Neural progenitor cell (in vitro differentiated cells): ENCODE measurements around the gene B3GAT3. TPM values are rescaled to one million over a fixed set of nuclear protein-coding genes. Genes with fewer than 3 reads are reported as not detected.

Source experiments
- DNase-seq: peaks from one replicate; pipeline ENCODE4 v3.0.0-alpha.2; 2016; ENCODE audit warnings: low spot score
- H2AFZ ChIP-seq: fragments of 200-600 bp; sonication (generic); replicated peaks from 2 replicates; pipeline ENCODE4 v1.6.1; 2016; ENCODE audit warnings: antibody characterized with exemption
- H3F3A ChIP-seq: fragments of 200-600 bp; sonication (generic); 2 replicates; pipeline ENCODE4 v1.6.1; 2016; ENCODE audit warnings: antibody characterized with exemption, low read depth
- H3K27ac ChIP-seq: fragments of 200-600 bp; sonication (generic); 2 replicates; pipeline ENCODE4 v1.5.1; 2016; ENCODE audit warnings: mild to moderate bottlenecking
- H3K27me3 ChIP-seq: fragments of 200-600 bp; sonication (generic); 2 replicates; pipeline ENCODE4 v1.6.1; 2016; ENCODE audit warnings: mild to moderate bottlenecking, moderate library complexity
- H3K36me3 ChIP-seq: fragments of 200-600 bp; sonication (generic); 2 replicates; pipeline ENCODE4 v1.5.1; 2016
- H3K4me1 ChIP-seq: fragments of 200-600 bp; sonication (generic); 2 replicates; pipeline ENCODE4 v1.6.1; 2016; ENCODE audit warnings: mixed run types
- H3K4me2 ChIP-seq: fragments of 200-600 bp; sonication (generic); 2 replicates; pipeline ENCODE4 v1.6.1; 2016
- H3K4me3 ChIP-seq: fragments of 200-600 bp; sonication (generic); 2 replicates; pipeline ENCODE4 v1.5.1; 2016
- H3K79me2 ChIP-seq: fragments of 200-600 bp; sonication (generic); 2 replicates; pipeline ENCODE4 v1.6.1; 2016; ENCODE audit warnings: low read depth
- H3K9ac ChIP-seq: fragments of 200-600 bp; sonication (generic); 2 replicates; pipeline ENCODE4 v1.6.1; 2016
- H3K9me3 ChIP-seq: fragments of 200-600 bp; sonication (generic); 2 replicates; pipeline ENCODE4 v1.5.1; 2016; ENCODE audit warnings: low read depth
- H4K20me1 ChIP-seq: fragments of 200-600 bp; sonication (generic); 2 replicates; pipeline ENCODE4 v1.6.1; 2016; ENCODE audit warnings: low read depth
- H3K27ac Mint-ChIP-seq: 3 replicates; pipeline ENCODE4 v1.8.0; 2021; ENCODE audit warnings: mixed read lengths
- H3K27me3 Mint-ChIP-seq: 2 replicates; pipeline ENCODE4 v1.8.0; 2022; ENCODE audit warnings: low read depth, mild to moderate bottlenecking, inconsistent platforms, moderate library complexity, mixed read lengths; ENCODE audit not compliant: insufficient read depth
- H3K36me3 Mint-ChIP-seq: 3 replicates; pipeline ENCODE4 v1.8.0; 2021; ENCODE audit warnings: mixed read lengths
- H3K4me1 Mint-ChIP-seq: 3 replicates; pipeline ENCODE4 v1.8.0; 2021; ENCODE audit warnings: mixed read lengths
- H3K4me3 Mint-ChIP-seq: 3 replicates; pipeline ENCODE4 v1.8.0; 2021; ENCODE audit warnings: mild to moderate bottlenecking, moderate library complexity, mixed read lengths
- H3K9me3 Mint-ChIP-seq: 3 replicates; pipeline ENCODE4 v1.8.0; 2020; ENCODE audit warnings: mixed read lengths
- CTCF ChIP-seq: fragments of 200-600 bp; sonication (generic); IDR thresholded peaks from 2 replicates; pipeline ENCODE4 v1.5.1; 2017; ENCODE audit warnings: antibody characterized with exemption, mild to moderate bottlenecking
- EZH2 ChIP-seq: fragments of 200-600 bp; sonication (generic); IDR thresholded peaks from 2 replicates; pipeline ENCODE4 v1.6.1; 2017; ENCODE audit warnings: antibody characterized with exemption, mild to moderate bottlenecking, moderate library complexity
- EZH2phosphoT487 ChIP-seq: fragments of 200-600 bp; sonication (generic); IDR thresholded peaks from 2 replicates; pipeline ENCODE4 v1.6.1; 2017; ENCODE audit warnings: antibody characterized with exemption
- total RNA-seq: library from RNA; depleted of rRNA; stranded (reverse); fragments of >200 nt; gene quantifications from 2 replicates; pipeline ENCODE4 v1.2.3, GENCODE V29; 2015; ENCODE audit warnings: low replicate concordance

The B3GAT3 gene
- total RNA-seq, 1 donor from 2014 or later: 21.2 TPM

- Histone ChIP-seq H4K20me1 (peaks cover 17% of the 10 kb centered on the region), H3K9ac (no peak overlapping the region), H3K27me3 (no peaks in the 10 kb centered on the region), H3K27ac (no peak overlapping the region), H3K9me3 (no peaks in the 10 kb centered on the region), H3F3A (peaks cover 78% of the 10 kb centered on the region), H3K4me1 (peaks cover 14% of the 10 kb centered on the region), H2AFZ (no peak overlapping the region), H3K79me2 (peaks cover 67% of the 10 kb centered on the region), H3K4me2 (peak overlapping the region; percentile 88), H3K4me3 (peak overlapping the region; percentile 4), H3K36me3 (no peaks in the 10 kb centered on the region)
- TF ChIP-seq EZH2 (no peak), EZH2phosphoT487 (no peak), CTCF (no peak)
- H3K4me3 Mint-ChIP-seq: no peak overlapping the region
- H3K36me3 Mint-ChIP-seq: peaks cover 10% of the 10 kb centered on the region
- no peaks in the 10 kb centered on the region for H3K9me3 Mint-ChIP-seq
- DNase-seq: no peak
- peaks cover 34% of the 10 kb centered on the region for H3K4me1 Mint-ChIP-seq
- peaks cover 5% of the 10 kb centered on the region for H3K27me3 Mint-ChIP-seq
- H3K27ac Mint-ChIP-seq: no peak overlapping the region
Measured at GRCh38 chr11:62667460-62667859, 45.7 kb upstream of the B3GAT3 start.

GRCh38 chr11:62666259-62666926, 44.6 kb upstream of the B3GAT3 start:
- Histone ChIP-seq H3K4me3 (peak overlapping the region; percentile 65), H2AFZ (no peak overlapping the region), H3K27ac (peak overlapping the region; percentile 45), H3F3A (peaks cover 75% of the 10 kb centered on the region), H3K9me3 (no peaks in the 10 kb centered on the region), H3K4me2 (peak overlapping the region; percentile 88), H4K20me1 (peaks cover 17% of the 10 kb centered on the region), H3K4me1 (peaks cover 14% of the 10 kb centered on the region), H3K36me3 (no peaks in the 10 kb centered on the region), H3K79me2 (peaks cover 59% of the 10 kb centered on the region), H3K27me3 (no peaks in the 10 kb centered on the region), H3K9ac (peak overlapping the region; percentile 77)
- Mint-ChIP-seq H3K36me3 (peaks cover 11% of the 10 kb centered on the region), H3K27ac (peak overlapping the region; percentile 33), H3K4me3 (peak overlapping the region; percentile 99), H3K9me3 (no peaks in the 10 kb centered on the region), H3K27me3 (peaks cover 5% of the 10 kb centered on the region), H3K4me1 (peaks cover 33% of the 10 kb centered on the region)
- no peak for DNase-seq
- TF ChIP-seq EZH2 (no peak), CTCF (no peak), EZH2phosphoT487 (no peak)

GRCh38 chr11:62665599-62666258, 43.9 kb upstream of the B3GAT3 start:
- Mint-ChIP-seq H3K9me3 (no peaks in the 10 kb centered on the region), H3K27me3 (peaks cover 5% of the 10 kb centered on the region), H3K4me1 (peaks cover 28% of the 10 kb centered on the region), H3K27ac (peak overlapping the region; percentile 91), H3K36me3 (peaks cover 11% of the 10 kb centered on the region), H3K4me3 (peak overlapping the region; percentile 99)
- Histone ChIP-seq H3K4me2 (peak overlapping the region; percentile 88), H3F3A (peaks cover 69% of the 10 kb centered on the region), H4K20me1 (peaks cover 17% of the 10 kb centered on the region), H3K79me2 (peaks cover 53% of the 10 kb centered on the region), H3K9me3 (no peaks in the 10 kb centered on the region), H3K27ac (peak overlapping the region; percentile 25), H2AFZ (no peak overlapping the region), H3K4me3 (peak overlapping the region; percentile 65), H3K27me3 (no peaks in the 10 kb centered on the region), H3K9ac (peak overlapping the region; percentile 77), H3K4me1 (peaks cover 14% of the 10 kb centered on the region), H3K36me3 (no peaks in the 10 kb centered on the region)
- TF ChIP-seq EZH2: no peak
- DNase-seq: peak; percentile 73
